ENCODE results near the gene KRTCAP2.
"Not testable (repeated sequence)": the region's sequence is repeated elsewhere in the genome, so short reads cannot be mapped to it uniquely, and the experiment has no call there.

The KRTCAP2 gene

DNA sequence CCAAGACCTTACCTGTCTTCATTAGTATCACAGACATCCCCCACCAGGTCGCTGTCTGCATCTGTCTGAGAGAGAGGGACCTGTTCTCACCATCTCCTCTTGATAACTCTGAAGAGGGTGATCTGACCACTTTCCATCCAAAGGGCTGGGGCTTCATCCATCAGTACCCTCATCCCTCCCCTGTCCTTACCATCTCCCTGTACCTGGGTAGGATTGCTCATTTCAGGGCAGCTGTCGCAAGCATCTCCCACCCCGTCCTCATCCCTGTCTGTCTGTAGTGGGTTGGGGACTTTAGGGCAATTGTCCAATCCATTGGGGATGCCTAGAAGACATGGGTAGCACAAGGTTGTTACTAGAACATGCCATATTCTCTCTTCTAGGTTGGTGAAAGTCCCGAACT lies 26.7 kb upstream of the KRTCAP2 start:
- DNase-seq = no peak

DNA sequence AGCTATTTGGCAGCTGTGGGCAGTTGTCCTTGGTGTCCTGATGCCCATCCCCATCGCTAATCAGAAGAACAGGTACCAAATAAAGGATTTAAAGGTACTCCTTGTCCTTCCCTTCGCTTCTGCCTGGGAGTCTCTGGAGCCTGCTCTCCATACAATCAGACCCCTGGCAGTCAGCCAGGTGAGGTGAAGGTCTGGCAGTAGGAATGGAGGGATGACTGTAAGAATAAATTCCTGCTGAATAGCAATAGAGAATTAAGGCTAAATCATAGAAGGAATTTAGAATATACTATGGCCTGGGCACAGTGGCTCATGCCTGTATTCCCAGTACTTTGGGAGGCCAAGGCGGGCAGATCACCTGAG lies 25.4 kb upstream of the KRTCAP2 start:
- no peak for DNase-seq

DNA sequence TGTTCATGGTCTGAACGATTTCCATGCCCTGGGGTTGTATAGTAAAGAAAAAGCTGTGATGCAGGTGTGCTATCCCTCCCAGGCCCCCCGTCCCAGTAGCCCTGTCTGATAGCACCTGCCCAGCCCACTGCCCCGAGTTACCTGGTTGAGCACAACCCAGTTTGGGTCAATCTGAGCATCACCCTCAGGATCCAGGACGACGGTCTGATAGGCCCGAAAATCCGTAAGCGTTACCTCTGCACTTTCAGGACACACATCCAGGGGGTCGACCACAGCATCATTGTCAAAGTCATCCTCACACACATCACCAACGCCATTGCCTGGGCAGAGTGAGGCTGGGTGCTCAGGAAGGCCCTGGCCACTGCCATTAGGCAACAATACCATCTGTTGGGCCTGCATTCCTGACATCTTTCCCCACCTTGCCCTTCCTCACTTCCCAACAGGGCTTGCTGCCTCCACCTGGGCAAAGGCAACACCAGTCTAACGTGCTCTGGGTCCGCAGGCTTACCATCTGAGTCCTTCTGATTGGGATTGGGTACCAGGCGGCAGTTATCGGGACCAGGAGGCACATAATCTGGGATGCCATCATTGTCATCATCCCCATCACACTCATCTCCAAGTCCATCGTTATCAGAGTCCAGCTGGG lies 24.9 kb upstream of the KRTCAP2 start:
- no peak for DNase-seq

DNA sequence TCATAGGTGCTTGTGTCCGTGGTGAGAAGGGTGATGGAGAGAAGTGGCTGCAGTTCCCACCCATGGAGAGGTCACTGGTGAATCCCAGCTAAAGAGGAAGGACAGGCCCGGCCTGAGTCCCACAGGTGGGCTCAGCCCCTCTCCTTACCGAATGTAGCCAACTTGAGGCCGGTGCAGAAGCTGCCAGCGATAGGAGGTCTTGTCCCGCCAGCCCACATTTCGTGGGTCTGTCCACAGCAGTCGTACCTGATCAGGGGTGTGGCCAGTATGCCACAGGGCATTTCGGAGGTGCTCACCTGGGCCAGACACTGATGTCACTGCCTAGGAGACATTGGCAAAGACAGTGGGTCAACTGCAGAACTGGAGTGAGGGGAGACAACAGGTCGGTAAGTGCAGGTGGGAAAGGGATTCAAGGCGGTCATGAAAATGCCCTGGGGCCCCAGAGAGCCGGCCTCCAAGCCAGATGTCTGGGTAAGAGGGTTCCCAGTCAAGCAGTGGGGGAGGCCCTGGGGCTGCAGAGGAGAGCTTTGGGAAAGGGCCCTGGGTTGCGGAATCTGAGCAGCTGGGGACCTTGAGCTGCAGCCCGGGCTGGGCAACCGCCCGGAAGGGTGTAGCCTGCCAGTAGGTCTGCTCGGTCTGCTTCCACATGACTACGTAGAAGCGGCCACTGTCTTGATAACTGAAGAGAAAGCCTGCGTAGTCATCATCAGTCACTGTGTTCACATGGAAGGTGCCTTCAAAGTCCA lies 24.0 kb upstream of the KRTCAP2 start:
- no peak for DNase-seq

DNA sequence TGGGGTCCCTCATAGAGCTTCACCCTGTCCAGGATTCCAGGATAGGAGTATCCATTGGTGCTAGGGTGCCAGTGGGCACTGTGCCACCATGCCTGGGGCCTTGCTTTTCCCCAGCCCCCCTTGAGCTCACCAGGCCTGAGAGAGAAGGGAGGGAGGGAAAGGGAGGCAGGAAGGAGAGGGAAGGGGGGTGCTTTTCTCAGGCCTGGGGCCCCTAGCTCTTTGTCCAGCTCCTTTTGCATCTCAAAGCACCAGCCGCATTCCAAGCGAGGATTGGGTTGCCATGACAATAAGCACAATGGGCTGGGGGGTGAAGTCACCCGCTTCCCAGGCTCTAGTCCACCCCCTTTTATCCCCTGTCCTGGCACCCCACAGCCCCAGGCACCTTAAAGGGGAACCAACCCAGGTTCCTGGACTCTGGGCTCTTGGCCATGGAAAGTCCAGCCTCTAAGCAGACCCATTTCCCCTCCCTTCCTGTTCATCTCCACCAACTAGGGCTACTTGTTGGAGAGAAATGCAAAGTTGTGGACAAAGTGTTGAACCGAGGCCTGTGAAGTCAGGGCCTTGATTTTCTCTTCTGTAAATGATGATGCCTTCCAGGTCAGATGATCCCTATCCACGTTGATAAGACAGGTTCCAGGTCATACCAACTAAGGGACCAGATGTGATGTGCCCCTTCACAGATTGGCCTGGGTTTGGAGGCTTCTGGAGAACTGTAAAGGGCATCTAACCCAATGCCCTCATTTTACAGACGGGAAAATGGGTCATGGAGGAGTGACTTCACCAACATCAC lies 23.2 kb upstream of the KRTCAP2 start:
- DNase-seq = no peak

DNA sequence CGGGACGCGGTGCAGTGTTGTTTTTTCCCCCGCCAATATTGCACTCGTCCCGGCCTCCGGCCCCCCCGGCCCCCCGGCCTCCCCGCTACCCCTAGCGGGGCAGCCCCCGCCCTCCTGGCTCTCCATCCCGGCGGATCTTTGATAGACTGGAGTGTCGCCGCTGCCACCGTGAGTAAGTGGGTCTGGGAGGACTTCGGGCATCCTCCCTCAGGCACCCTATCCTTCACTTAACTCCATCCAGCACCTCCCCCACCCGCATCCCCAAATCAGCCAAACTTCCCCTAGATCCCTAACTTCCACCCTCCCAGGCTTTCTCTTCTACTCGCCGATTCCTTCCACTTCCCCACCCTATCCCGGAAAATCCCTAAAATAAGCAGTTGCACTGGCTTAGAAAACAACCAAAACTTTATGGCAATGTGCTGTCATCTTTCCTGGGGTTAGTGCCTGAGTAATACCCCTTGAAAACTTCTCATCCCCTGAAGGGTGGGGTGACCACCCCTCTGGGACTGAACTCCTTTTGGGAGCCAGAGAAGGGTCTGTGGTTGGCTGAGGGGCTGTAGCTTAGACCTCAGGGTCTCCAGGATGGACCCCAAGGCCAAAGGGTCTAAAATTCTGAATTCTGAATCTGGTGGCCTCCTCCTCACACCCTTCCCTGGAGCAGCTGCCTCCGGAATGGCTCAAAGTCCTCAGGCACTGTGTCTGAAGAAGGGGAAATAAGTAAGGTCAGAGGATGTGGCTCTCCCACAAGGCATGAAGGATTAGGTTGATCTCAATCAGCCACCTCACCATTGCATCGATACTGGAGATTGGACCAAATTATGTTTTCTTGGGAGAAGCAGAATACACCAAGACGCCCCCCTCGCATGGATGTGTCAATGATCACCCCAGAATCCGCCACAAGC lies 22.3 kb upstream of the KRTCAP2 start:
- no peak for DNase-seq

DNA sequence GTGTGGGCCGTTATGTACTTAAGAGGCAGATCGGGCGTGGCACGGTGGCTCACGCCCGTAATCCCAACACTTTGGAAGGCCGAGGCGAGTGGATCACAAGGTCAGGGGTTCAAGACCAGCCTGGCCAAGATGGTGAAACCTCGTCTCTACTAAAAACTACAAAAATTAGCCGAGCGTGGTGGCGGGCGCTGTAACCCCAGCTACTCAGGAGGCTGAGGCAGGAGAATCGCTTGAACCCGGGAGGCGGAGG lies 20.8 kb upstream of the KRTCAP2 start:
- DNase-seq = not testable (repeated sequence)

DNA sequence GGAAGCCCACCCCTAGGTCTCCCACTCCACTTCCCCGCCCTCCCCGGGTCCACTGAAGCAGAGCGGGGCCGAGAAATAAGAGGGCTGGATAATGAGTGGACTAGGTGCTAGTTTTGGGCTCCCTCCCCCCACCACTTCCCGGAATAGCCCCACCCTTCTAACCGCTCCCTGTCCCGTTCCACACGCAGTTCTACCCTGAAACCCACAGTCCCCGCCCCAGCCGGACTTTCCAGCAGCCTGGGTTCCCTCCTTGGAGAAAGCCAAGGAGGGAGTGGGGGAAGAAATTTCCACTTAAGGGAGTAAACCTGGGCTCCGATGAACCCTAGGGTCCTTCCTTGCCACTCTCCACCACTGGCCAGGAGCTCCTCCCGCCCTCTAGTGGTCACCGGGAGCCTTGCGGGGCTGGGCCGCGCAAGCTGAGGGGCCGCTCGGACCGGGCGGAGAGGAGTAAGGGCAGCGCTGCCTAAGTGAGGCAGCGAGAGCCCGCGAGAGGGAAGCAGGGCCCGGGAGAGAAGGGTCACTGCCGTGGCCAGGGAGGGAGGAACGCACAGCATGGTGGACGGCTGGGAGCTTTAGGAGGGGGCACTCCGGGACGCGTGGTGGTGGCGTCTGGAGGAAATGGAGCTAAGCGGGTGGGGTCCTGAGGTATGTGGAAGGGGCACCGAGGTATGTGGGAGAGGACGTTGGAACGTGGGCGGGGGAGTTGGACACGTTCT lies 20.3 kb upstream of the KRTCAP2 start:
- peak in 5 of 6 experiments; percentile 29 to 60 (median 57) for DNase-seq

DNA sequence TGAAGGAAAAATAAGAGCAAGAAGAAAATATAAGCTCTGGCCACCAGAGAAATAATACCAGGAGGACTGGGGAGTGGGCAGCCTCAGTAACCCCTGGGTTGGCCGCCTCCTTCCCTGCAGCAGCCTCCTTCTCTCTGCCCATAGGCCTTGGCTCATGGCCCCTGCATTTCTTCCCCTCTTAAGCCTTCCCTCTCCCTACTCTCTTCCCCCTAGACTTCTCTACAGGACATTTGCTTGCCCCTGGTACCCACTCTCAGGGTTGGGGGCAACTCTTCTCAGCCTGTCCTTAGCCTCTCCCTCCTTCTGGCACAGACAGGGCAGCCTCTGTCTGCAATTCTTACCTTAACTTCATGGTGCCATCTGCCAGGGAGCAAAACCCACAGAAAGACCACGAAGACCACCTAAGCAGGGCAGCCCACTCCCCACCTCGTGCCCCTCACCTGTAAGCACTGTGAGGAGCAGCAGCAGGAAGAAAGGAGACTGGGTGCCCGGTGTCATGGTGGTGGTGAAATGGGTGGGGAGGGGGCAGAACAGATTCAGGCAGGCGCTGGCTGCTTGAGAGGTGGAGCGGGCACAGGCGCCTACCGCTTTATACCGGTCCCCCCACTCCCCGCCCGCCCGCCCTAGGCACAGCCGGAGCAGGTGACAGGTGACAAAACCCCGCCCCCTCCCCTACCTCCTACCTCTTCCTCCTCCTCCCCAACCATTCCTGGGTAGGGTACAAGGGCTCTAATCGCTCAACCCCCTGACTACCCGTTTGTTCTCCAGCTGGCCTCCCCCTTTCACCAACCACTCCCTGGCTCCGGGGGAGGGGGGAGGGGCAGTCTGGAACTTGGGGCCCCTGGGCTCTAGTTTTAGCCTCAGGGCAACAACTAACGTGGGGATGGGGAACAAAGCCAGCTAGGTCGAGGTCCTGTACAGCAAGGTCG lies 19.5 kb upstream of the KRTCAP2 start:
- DNase-seq = peak in 5 of 6 experiments; percentile 23 to 41 (median 32)

DNA sequence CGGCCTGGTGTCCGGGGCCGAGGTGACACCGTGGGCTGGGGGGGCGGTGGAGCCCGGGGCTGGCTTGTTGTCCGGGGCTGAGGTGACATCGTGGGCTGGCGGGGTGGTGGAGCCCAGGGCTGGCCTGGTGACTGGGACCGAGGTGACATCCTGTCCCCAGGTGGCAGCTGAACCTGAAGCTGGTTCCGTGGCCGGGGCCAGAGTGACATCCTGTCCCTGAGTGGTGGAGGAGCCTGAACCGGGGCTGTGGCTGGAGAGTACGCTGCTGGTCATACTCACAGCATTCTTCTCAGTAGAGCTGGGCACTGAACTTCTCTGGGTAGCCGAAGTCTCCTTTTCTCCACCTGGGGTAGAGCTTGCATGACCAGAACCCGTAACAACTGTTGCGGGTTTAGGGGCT lies 18.8 kb upstream of the KRTCAP2 start:
- no peak for DNase-seq

DNA sequence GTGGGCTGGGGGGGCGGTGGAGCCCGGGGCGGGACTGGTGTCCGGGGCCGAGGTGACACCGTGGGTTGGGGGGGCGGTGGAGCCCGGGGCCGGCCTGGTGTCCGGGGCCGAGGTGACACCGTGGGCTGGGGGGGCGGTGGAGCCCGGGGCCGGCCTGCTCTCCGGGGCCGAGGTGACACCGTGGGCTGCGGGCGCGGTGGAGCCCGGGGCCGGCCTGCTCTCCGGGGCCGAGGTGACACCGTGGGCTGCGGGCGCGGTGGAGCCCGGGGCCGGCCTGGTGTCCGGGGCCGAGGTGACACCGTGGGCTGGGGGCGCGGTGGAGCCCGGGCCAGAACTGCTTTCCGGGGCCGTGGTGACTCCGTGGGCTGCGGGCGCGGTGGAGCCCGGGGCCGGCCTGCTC lies 16.8 kb upstream of the KRTCAP2 start:
- DNase-seq = not testable (repeated sequence)

DNA sequence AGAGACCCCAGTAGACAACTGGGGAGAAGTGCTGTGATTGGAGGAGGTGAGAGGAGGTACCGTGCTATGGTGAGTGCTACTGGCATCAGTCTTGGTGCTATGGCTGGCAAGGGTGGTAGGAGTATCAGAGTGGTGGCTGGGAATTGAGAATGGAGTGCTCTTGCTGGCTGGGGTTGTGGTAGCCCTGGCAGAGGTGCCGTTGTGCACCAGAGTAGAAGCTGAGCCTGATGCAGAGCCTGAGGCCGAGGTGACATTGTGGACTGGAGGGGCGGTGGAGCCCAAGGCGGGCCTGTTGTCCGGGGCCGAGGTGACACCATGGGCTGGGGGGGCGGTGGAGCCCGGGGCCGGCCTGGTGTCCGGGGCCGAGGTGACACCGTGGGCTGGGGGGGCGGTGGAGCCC lies 15.2 kb upstream of the KRTCAP2 start:
- no peak for DNase-seq

DNA sequence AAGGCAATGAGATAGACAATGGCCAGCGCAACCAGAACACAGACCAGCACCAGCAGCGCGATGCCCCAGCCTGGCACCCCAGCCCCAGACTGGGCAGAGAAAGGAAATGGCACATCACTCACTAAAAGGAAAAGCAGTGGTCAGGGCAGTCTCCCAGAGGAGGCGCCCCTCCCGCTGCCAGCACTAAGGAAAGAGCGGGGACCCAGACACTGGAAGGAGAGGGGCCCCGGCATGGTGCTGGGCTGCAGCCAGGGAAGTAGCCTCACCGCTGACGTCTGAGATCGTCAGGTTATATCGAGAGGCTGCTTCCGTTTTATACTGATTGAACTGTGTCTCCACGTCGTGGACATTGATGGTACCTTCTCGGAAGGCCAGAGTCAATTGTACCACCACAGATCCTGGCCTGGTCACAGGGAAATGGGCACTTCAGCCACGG lies 14.4 kb upstream of the KRTCAP2 start:
- no peak for DNase-seq

DNA sequence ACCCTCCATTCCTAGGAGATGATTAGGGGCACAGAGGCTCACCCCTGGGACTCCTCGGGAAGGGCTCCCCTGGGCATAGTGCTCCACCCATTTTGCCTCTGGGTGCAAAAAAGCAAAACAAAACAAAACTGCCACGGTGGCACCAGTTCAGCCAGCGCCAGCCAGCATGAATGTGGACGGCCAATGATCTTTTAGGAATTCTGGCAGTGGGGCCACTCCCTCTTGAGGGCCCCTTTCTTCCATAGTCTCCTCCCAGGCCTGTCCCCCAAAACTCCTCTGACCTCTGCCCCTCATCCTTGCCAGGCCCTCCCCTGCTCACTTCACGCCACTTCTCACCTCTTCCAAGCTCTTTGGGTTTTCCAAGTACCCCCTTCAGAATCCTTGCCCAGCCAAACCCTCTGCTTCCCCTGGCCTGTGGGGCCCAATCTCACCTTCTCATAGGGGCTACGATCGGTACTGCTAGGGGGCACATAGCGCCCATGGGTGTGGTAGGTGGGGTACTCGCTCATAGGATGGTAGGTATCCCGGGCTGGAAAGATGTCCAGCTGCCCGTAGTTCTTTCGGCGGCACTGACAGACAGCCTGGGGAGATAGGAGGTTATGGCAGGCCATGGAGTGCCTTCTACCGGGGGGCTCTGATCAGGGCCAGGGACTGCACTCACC lies 13.8 kb upstream of the KRTCAP2 start:
- no peak for DNase-seq

DNA sequence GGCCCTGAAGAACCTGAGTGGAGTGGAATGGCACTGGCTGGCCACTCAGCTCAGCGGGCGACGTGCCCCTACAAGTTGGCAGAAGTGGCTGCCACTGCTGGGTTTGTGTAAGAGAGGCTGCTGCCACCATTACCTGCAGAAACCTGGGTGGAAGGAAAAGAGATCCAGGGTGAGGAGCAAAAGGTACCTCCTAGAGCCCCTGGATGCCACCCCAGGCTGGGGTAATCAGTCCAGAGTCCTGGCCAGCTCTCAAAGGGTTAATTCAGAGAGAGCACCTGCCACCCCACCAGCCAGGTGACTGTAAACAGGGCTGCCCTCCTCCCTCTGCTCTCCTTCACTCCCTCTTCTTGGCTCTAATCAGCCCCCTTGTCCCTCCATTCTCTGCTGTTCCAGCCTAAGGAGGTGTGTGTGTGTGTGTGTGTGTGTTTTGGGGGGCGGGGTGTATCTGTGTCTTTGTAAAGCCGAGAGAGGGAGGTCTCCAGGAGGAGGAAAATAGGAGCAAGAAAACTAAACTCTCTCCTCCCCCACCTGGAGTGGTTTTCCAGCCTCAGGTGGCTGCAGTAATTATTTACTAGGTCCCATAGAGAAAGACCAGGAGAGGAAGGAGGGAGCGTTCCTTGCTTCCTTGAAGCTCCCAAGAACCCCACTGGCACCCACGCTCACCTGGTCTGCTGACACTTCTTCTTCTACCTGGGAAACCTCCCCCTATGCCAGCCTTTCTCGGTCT lies 13.1 kb upstream of the KRTCAP2 start:
- DNase-seq = no peak

DNA sequence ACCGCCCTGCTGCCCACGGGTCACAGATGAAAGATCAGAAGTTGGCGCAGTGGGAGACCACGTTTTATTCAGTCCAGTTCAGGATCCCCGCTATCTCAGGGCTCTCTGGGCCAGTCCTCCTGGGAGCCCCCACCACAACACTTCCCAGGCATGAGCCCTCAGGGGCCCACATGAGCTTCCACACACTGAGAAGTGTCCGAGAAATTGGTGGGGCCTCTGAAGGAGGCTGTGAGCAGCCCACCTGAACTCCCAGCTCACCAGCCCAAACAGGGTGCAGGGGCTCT lies 12.6 kb upstream of the KRTCAP2 start:
- no peak for DNase-seq

DNA sequence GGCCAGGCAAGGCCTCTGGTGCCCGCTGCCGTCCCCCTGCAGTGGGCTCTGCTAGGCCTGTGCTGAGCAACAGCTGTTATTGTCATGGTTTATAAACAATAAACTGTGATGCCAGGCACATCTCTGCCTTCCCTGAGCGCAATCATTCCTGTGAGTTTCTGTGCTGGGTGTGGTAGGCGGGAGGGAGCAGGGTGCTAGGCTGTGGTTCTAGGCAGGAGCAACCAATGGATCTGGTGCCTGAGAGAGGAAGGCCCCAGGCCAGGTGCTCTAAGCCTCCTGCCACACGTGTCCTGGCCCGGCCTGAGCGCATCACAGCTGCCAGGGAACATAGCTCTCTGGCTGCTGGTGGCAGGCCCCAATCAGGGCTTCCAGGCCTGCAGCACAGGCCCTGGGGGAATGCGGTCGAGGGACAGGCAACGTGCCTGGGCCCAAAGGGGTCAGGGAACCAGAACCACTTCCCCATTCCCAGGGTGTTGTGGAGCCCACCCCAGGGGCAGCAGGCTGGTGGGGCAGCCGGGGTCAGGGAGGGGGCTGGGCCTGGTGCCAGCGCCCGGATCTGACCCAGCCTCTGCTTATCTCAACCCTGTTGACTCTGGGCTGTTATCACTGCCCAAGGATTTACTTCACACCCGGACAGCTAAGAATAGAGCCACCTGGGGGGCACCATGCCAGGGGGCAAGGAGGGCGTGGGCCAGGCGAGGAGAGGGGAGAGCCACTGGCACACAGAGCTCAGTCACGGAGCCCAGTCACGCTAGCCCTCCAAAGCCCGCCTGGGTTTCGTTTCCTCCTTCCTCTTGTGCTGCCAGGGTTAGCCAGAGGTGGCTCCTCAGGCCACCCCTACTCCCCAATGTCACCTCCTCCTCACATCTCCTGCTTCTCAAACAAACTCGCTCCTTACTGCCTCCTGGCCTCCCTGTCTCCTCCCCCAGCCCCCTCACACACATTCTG lies 12.0 kb upstream of the KRTCAP2 start:
- no peak for DNase-seq

DNA sequence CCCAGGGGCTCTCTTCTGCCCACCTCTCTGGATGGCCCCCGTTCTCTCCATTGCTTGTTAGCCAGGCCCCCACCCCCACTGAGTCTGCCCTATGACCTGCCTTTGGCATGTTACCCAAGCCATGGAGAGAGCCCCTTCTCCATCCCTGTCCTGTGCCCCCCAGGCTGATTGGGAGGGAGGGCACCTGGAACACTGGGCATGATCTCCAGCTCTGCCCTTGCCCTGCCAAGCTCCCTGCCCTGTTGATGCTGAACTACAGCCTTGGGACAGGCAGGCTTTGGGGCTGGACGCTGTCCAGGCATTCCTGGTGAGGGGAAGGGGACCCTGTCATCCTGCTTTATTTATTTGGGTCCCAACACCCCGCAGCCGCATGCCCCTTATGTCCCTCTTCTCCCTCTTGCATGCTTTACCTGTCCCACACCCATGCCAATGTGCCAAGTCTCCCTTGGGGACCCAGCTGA lies 11.3 kb upstream of the KRTCAP2 start:
- no peak for DNase-seq

DNA sequence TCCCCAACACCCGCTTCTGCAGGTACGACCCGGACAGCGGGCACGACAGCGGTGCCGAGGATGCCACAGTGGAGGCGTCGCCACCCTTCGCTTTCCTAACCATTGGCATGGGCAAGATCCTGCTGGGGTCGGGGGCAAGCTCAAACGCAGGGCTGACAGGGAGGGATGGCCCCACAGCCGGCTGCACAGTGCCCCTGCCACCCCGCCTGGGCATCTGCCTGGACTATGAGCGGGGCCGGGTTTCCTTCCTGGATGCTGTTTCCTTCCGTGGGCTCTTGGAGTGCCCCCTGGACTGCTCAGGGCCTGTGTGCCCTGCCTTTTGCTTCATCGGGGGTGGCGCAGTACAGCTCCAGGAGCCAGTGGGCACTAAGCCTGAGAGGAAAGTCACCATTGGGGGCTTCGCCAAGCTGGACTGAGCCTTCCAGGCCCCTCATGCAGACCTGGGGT lies 10.7 kb upstream of the KRTCAP2 start:
- DNase-seq = no peak

Data from stimulated activated naive CD4-positive, alpha-beta T cell (primary cell).